ENCODE results near the gene GPR37L1.

- no peak for TF ChIP-seq POLR2A (IDR thresholded peaks at IDR 0.05; ENCODE audit: low read depth, low read length)
- TF ChIP-seq, protein P1, sequence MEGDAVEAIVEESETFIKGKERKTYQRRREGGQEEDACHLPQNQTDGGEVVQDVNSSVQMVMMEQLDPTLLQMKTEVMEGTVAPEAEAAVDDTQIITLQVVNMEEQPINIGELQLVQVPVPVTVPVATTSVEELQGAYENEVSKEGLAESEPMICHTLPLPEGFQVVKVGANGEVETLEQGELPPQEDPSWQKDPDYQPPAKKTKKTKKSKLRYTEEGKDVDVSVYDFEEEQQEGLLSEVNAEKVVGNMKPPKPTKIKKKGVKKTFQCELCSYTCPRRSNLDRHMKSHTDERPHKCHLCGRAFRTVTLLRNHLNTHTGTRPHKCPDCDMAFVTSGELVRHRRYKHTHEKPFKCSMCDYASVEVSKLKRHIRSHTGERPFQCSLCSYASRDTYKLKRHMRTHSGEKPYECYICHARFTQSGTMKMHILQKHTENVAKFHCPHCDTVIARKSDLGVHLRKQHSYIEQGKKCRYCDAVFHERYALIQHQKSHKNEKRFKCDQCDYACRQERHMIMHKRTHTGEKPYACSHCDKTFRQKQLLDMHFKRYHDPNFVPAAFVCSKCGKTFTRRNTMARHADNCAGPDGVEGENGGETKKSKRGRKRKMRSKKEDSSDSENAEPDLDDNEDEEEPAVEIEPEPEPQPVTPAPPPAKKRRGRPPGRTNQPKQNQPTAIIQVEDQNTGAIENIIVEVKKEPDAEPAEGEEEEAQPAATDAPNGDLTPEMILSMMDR (conservative IDR thresholded peaks at IDR 0.05; ENCODE audit: low read depth, low read length), result no peak
- no peak for TF ChIP-seq CEBPB (IDR thresholded peaks at IDR 0.05; ENCODE audit: low read depth, low read length)
- TF ChIP-seq, protein P2, sequence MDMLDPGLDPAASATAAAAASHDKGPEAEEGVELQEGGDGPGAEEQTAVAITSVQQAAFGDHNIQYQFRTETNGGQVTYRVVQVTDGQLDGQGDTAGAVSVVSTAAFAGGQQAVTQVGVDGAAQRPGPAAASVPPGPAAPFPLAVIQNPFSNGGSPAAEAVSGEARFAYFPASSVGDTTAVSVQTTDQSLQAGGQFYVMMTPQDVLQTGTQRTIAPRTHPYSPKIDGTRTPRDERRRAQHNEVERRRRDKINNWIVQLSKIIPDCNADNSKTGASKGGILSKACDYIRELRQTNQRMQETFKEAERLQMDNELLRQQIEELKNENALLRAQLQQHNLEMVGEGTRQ (IDR thresholded peaks at IDR 0.05; ENCODE audit: low read depth, low read length), result no peak
- no peak for TF ChIP-seq FOS (IDR thresholded peaks at IDR 0.05; ENCODE audit: low read depth, low read length)
- no peak for TF ChIP-seq NFE2L2 (IDR thresholded peaks at IDR 0.05; ENCODE audit: low read depth, low read length)
- no peak for TF ChIP-seq BHLHE40 (IDR thresholded peaks at IDR 0.05; ENCODE audit: low read depth, low read length)
- no peak for TF ChIP-seq ELK1 (IDR thresholded peaks at IDR 0.05; ENCODE audit: borderline replicate concordance, low read depth, low read length)
- TF ChIP-seq RFX5 (IDR thresholded peaks at IDR 0.05; ENCODE audit: low read depth, low read length), result no peak
- no peak for TF ChIP-seq RCOR1 (IDR thresholded peaks at IDR 0.05; ENCODE audit: insufficient replicate concordance, low read length)
- TF ChIP-seq MAFK (IDR thresholded peaks at IDR 0.05; ENCODE audit: low read depth, low read length), result no peak
- no peak for TF ChIP-seq RAD21 (IDR thresholded peaks at IDR 0.05; ENCODE audit: low read length)
- no peak for TF ChIP-seq MXI1 (IDR thresholded peaks at IDR 0.05; ENCODE audit: borderline replicate concordance, low read depth, low read length)
- no peak for TF ChIP-seq SMC3 (IDR thresholded peaks at IDR 0.05; ENCODE audit: low read depth, low read length)
These were observed 39.9 kb downstream of the GPR37L1 start for GRCh38 chr1:202162418-202163280.

Data from IMR-90 (cell line).